GM12875 (cell line): ENCODE measurements around the gene HOMER1.

Experiments
- H3K4me3 ChIP-seq: one replicate; pipeline ENCODE4 v1.5.1; 2011; ENCODE audit warnings: low read depth, low read length, control low read depth
- TF ChIP-seq, protein P1 (sequence below): IDR thresholded peaks from 2 replicates; pipeline ENCODE4 v1.5.1; 2011; ENCODE audit warnings: low read depth, mild to moderate bottlenecking, control low read depth, inconsistent platforms, low read length, moderate library complexity, borderline replicate concordance; ENCODE audit not compliant: insufficient read depth

HOMER1 gene

DNA sequence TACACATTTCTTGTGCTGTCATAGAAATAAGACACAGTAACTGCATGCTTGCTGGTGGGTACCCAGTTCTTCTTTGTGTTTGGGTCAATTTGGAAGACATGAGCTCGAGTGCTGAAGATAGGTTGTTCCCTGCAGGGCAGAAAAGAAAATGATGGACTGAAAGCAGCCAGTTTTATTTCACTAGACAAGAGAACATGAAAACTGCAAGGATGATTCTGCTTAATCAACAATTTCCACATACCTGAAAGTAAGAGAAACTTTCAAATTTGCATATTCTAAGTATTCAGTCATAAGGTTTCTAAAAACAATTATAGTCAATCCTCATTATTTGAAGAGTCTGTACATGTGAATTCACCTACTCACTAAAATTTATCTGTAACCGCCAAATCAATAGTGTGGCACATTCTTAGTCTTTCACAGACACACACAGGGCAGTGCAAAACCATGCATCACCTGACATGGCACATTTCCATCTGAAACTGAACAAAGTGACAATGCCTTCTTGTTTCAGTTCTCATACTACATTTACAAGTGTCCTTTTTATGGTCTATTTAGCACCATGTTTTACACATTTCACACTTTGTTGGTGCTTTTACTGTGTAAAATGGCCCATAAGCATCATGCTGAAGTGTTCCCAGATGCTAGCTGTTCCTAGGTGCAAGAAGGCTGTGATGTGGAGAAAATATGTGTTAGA, 56.9 kb downstream of the HOMER1 start:
- no peak overlapping the region for H3K4me3 ChIP-seq
- TF ChIP-seq, protein P1, sequence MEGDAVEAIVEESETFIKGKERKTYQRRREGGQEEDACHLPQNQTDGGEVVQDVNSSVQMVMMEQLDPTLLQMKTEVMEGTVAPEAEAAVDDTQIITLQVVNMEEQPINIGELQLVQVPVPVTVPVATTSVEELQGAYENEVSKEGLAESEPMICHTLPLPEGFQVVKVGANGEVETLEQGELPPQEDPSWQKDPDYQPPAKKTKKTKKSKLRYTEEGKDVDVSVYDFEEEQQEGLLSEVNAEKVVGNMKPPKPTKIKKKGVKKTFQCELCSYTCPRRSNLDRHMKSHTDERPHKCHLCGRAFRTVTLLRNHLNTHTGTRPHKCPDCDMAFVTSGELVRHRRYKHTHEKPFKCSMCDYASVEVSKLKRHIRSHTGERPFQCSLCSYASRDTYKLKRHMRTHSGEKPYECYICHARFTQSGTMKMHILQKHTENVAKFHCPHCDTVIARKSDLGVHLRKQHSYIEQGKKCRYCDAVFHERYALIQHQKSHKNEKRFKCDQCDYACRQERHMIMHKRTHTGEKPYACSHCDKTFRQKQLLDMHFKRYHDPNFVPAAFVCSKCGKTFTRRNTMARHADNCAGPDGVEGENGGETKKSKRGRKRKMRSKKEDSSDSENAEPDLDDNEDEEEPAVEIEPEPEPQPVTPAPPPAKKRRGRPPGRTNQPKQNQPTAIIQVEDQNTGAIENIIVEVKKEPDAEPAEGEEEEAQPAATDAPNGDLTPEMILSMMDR: no peak

DNA sequence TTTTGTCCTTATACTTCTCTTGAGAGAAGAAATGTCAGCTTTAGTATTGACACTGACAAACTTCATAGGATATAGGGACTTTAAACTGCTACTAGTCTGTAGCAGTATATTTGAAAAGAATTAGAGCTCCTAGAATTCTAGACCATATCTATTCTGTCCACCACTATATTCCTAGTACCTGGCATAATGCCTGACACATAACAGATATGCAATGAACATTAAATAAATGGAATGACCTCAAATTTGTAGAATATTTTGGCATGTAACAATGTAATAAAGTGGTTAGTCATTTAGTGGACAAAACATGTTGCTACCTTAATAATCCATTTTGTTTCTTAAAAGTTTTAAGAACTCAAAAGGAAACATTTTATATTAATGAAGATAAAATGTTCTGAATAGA, 57.5 kb downstream of the HOMER1 start:
- TF ChIP-seq, protein P1: no peak

DNA sequence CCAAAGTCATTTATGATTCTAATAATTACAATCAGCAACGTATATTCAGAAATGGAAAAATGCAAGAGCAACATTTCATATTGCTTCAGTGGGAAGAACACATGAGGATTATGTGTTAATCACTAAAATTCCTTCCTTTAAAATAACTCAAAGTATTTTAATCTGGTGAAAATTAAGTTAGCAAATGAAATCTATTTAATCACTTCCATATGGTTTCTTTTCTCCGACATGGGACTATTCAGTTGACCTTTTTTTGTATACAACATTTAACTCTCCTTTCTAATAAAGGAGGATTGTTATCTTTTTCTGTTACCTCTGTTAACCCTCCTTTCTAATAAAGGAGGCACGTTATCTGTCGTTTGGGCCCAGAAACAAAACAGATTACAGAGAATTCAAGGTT, 59.9 kb downstream of the HOMER1 start:
- no peak overlapping the region for H3K4me3 ChIP-seq
- TF ChIP-seq, protein P1: no peak

More for the DNA sequence above, 57.5 kb downstream of the HOMER1 start:
- no peak overlapping the region for H3K4me3 ChIP-seq

DNA sequence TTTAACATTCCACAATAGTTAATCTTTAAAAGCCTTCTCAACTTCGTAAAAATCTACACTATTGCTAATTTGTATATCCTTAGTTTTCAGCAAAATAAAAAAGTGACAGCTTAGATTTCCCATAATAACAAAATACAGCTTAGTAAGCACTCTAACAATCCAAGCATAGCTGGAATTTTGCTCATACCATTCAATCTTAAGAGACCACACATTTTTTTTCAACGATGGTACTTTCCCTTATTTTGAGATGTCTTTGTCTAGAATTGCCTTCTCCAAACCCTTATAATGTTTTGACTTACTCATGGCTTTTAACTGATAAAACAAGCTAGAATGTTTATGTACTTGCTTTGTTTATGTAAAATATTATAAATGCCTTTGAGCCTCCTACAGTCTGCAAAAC, 65.6 kb downstream of the HOMER1 start:
- TF ChIP-seq, protein P1: no peak
- no peak overlapping the region for H3K4me3 ChIP-seq

DNA sequence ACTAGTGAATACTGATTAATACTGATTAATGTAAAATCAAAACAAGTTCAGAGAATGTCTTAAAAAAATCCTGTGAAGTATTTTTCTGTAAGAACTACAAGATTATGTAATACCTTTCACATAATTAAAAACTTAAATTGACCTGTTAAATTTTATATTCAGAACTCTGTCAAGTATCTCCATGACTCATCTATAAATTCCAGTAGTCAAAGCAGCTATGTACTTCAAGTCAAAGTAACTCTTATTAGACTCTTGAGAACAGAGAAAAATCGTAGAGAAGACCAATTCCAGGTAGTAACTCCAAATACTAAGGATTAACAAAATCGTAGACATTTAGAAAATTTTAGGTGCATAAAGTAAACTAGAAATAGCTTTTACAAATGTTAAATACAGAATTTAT, 77.1 kb downstream of the HOMER1 start:
- TF ChIP-seq, protein P1: no peak
- H3K4me3 ChIP-seq: no peak overlapping the region

DNA sequence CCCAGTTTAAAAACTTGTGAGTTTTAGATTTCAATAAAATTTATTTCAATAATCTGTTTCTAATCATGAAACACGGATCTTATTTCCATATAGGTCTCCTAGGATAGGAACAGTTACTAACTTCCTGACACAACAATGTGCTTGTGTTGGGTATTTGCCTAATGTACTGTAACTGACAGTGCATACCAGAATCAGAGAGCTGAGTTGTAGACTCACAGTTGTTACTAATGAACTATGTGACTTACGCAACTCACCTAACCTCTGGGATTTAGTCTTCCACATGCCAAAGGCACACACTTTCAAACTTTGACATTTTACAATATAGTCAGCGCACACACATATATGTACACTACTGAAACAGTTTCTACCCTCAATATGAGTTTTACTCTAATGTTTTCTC, 77.7 kb downstream of the HOMER1 start:
- TF ChIP-seq, protein P1: no peak
- H3K4me3 ChIP-seq: no peak overlapping the region

DNA sequence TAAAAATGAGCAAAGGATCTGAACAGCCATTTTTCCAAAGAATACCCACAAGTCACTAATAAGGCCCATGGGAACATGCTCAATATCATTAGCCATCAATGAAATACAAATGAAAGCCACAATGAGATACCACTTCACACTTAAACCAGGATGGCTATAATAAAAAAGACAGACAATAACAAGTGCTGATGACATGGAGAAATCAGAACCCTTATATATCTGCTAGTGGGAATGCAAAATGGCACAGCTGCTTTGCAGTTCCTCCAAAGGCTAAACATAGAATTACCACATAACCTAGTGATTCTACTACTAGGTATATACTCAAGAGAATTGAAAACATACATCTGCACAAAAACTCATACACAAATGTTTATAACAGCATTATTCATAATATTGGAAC, 83.7 kb downstream of the HOMER1 start:
- TF ChIP-seq, protein P1: no peak
- no peak overlapping the region for H3K4me3 ChIP-seq
